GM20431 (cell line): ENCODE measurements around the gene LBX2.

Experiments used
- in situ Hi-C: fragments of 300-500 bp; cut with MseI, MboI; formaldehyde crosslinking; loops from one replicate; pipeline ENCODE4 v1.15.0; 2020; ENCODE audit warnings: low sequenced_read_pairs; ENCODE audit not compliant: unreplicated experiment

Gene LBX2

DNA sequence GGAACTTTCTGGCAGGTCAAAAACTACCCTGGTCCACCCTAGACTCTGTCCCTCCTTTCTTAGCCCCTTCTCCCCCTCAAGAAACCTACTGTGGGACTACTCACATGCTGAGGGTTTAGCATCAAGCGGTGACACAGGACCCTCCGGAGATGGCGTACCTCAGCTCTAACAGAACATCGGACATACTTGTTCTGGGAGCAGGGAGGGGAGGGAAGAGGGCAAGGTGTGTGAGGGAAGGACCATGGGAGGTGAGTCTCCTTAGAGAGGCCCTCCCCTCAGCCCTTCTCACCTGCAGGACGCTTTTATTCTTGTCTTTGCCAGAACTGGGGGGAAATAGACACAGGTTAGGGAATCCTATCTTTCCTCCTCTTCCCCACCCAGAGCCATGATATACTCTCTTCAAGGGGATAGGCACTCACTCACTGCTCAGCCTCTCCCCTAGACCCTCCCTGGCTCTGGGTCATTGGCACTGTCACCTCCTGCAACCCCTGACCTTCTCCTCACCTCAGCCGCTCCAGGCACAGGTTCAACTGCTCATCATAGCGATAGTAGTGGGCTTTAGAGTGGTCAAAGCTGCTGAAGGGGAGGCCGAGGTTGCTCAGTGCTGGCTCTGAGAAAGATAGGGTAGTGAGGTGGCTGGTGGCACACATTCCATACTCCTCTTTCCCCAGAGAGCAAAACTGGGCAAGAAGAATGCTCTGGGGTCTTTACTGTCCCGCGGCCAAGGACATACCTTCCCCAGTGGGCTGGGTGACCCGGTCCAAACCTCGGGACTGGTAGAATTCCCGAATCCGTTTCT, 6.2 kb upstream of the LBX2 start:
- in situ Hi-C loops = no loop called here

DNA sequence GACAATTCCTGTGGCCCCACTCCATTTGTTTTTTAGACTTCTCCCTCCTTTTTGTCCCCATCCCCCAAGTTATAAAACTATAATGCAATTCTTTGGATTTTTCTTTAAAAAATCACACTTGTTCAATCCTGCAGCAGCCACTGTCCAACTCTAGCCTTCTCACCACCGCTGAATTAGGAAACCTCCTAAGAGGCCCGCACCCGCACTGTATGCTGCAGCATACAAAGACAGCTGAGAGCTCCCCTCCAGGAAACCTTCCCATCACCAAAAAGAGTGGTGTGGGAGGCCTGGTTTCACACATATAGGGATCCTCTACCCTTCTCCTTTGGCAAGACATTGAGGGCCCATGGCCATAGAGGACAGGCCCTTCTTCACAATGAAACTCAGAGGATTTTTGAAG, 5.2 kb upstream of the LBX2 start:
- in situ Hi-C loops = no loop called here

DNA sequence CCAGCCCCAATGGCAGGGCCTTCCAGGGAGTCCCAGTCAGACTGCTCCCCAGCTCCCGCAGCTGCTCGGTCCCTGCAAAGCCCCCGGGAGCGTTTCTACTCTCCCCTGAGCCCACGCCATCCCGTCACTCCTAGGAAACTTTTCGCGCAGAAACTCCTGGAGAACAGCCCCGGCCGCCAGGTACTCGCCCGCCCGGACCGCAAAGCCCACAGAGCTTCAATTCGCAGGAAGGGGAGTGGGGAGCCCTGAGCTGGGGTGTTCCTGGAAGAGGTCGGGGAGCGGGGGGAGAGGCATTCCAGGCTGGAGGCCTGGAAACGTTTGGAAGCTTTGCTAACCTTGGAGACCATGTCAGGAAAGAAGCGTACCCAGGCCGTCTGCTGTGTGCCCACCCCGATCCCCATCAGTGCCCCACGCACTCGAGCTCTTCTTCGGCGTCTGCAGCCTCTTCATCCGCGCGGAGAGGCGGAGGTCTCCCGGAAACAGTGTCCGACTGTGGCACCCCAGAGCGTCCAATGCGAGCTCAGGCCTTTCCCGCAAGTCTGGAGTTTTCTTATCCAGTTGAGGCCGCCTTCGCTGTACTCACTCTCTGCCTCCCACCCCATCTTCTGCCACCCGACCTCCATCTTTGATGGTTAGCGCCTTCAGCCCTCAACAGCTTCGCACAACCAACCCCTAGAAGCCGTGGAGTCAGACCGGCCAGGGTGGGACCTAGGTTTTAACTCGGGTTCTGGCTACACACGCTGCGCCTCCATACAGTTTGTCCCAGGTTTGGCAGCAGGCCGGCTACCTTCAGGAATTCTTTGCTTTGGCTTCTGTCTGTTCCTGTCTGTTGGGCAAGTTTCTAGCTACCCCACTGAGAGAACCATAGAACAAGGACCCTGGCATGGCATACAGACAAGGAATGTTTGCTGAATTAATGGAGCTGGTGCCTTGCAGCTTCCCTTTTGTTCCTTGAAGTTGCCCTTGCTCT, 4.4 kb upstream of the LBX2 start:
- in situ Hi-C loops = no loop called here

DNA sequence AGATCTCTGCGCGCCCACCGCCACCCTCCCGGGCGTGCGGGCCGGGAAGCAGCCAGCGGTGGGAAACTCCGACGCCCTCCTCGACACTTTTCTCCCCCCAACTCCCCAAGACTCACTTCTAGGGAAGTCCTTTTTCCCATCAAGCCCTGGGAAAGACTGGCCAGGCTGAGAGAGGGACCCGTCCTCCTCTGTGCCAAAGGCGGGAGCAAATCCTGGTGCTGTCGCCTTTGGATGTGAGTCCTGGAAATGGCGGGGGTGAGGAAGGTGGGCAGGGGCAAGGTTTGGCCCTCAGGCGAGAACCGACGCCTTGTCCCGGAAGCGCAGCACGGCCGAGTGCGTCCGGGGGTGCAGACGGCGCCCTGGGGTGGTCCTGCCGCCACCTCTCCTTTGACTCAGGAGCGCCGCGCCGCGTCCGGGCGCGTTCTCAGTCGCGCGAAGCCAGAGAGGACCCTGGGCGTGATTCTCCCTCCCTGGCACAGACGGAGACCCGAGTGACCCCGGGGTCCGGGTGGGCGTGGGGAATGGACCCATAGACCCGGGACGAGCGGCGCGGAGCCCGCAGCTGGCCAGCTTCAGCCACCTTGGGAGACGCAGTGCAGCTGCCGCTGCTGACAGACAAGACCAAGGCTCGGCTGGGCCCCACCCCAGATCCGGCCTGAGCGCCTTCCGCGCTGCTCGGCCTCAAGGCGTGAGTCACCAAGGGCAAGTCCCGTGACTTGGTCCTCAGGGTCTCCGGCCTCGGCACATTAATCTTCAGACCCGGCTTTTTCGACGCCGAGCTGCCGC, 3.5 kb upstream of the LBX2 start:
- in situ Hi-C loops = no loop called here

DNA sequence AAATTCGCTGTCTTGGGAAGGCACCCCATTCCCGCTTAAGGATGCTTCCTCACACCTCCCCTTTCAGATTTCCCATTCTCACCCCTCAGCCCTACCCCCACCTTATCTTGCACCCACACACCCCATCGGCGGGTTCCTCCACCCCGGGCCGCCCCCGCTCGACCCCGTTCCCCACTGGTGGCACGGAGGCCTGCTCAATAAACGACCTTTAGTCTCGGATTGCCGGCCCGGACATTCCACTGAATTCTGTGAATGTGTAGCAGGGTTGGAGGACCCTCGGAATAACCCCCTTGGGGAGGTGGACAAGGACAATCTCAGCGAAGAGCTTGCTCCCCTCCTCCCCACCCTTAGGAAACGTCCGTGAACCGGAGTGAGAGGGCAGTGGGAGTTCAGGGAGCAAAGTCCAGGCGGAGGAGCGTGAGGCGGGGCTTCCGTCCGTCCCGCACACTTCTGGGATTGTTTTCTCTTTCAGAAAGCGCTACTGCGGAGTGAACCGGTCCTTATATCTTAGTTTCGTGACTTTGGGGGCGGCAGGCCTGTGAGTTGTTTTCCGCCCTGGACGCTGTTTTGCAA, 2.8 kb upstream of the LBX2 start:
- in situ Hi-C loops = no loop called here

DNA sequence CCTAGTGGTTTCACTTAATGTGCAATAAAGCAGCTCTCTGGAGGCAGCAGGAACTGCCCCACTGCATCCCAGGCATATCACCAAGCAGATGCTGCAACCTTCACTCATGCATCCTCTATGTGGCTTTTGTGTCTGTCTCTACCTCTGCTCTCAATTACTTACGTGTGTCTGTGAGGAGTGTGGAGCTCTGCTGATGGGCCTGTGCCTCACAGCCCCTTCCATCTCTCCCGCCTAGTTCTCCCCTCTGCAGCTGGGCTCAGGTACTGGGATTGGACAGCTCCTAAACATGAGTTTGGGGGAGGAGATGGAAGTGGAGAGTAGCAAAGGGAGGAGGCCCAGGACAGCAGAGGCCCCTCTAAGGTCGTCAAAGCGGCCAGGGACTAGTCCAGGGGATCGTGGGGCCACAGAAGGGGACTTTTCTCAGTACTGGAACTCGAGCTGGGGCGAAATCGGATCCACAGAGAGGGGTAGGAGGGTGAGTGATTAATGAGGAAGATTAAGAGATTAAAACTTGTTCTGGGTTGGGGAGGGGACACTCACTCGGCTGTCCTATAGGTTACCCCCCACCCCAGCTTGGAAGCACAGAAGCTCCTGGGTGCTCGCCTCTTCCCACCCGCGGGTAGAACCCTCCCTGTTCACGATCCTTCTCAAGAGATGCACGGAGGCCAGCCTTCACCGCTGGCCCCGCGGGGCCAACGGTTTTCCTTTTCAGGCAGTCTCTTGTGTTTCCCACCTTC, 2.1 kb upstream of the LBX2 start:
- in situ Hi-C loops = no loop called here

DNA sequence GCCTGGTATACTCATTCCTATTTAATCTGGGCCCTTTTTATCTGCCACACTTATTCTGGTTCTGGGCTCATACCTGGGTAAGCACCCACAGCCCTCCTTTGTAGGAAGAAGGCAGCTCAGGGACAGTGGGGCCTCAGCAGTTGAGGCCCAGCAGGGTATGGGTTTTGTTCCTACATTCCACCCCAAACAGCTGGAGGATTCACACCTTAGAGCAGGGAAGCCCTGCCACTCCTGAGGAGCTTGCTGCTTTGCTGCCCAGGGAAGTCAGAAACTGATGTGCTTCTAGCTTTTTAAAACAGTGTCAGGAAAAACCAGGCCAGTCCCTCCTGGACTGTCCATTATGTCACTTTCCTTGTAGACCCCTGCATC, 1.2 kb upstream of the LBX2 start:
- in situ Hi-C loops = no loop called here

DNA sequence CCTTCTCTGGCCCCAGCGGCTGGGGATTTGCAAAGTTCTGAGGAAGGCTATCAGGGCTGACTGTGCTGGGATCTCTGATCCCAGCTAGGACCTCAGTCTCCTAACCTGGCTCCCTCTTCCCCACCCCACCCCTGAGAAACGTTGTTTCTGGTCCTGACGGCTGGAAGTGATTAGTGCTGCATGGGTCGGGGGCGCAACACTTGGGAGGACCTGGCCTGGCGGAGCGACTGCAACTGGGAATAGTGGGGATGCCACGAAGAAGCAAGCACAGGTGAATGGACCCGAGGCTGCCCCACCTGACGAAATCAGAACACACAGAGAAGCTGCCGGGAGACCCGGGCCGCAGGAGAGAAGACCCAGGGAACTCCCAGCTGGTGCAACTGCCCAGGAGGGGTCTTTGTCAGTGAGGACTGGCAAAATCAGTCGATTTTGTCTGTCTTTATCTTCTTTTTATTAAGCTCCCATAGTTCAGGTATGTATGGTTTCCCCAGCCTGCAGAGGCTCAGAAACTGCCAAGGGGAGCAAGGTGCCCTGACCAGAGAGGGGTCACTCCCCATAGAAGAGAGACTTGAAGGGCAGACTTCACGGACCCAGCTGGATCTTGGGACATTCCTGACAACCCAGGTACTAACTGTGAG, 656 bp upstream of the LBX2 start:
- in situ Hi-C loops = loop anchor here (25.0 kb wide), 1 partner anchor 87 kb away; no protein-coding TSS in a partner anchor

DNA sequence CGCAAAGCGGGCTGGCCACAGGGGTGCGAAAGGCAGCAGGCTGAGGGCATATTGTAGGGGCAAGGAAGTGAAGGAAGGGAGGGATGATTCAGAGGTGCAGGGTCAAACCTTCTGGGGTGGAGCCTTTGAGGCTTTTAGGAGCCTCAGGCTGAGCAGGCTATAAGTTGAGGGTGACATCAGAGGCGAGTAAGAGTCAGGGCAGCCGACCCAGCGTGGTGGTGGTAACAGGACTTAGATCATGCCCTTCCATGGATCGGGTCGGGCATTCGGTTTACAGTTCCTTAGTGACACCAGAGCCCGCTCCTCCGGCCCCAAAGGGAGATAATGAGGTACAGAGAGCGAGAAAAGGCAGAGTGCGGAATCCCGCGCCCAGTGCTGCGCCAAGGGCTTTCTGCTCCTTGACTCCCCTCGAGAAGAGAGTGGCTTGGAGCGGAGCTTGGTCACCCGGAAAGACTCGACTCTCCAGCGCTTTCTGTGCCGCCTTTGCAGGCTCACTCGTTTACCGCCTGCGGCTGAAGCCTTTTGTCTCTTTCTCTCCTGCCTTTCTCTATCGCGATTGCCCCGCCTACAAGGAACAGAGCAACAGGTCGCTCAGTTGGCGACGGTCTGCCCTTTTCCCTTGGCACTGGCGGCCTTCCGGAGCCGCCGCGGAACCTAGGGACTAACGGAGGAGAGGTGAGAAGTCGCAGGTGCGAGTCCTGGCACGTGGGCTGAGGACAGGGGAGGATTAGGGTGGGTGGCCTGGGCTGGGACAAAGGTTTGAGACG, 720 bp downstream of the LBX2 start:
- in situ Hi-C loops = loop anchor here (25.0 kb wide), 1 partner anchor 89 kb away; no protein-coding TSS in a partner anchor

DNA sequence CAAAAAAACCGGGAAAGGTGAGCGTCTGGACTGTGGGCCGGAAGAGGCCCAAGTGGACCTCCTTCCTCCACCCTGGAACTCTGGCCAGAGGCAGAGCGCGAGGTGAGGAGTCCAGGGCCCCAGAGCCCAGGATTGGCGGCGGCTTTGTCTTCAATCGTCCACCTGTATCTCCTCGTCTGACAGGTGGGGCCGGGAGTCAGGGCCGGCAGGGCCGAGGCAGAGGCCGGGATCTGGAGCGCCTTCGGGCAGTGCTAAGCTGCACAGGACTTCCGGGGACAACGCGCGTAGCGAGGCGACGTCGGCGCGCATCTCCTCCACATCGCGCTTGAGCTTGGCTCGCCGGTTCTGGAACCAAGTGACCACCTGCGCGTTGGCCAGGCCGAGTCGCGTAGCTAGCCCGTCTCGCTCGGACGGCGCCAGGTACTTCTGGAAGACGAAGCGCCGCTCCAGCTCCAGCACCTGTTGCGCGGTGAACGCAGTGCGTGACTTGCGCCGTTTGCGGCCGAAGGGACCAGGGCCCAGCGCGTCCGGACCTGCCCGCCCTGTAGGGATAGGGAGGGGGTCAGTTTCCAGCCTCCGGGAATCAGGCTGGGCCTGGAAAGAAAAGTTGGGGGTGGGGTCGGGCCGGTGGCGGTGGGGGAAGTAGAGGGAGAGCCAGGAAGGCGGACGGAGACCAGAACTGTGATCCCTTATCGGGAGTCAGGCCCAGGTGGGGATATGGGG, 1.5 kb downstream of the LBX2 start:
- in situ Hi-C loops = loop anchor here (25.0 kb wide), 1 partner anchor 89 kb away; no protein-coding TSS in a partner anchor

DNA sequence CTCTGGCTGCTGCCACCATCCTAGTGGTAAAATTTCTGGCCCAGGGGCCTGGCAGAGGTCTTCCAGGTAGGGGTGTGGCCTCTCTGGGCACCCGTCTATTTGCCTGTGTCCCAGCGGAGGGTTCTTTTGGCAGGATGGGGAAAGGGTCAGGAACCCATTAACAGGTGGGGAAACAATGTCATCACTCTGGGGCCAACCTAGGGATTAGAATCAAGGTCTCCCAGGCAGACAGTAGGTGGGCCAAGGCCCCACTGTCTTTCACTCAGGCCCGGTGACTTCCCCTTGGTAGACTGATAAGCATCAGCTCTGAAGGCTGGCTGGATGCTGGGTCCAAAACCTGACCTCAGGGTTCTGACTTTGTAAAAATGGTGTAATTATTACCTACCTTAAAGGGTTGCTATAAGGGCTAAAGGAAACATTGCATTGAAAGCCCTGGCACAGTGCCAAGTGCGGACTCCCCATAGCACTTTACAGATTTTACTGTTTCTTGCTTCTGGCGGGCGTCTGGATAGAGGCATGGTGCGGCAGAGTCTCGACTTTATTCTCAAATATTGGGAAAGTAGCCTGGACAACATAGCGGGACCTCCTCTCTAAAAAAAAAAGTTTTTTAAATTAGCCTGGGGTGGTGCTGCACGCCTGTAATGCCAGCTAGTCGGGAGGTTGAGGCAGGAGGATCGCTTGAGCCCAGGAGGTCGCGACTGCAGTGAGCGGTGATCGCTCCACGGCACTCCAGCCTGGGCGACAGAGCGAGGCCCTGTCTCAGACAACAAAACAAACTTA, 2.2 kb downstream of the LBX2 start:
- in situ Hi-C loops = loop anchor here (25.0 kb wide), 1 partner anchor 90 kb away; no protein-coding TSS in a partner anchor

DNA sequence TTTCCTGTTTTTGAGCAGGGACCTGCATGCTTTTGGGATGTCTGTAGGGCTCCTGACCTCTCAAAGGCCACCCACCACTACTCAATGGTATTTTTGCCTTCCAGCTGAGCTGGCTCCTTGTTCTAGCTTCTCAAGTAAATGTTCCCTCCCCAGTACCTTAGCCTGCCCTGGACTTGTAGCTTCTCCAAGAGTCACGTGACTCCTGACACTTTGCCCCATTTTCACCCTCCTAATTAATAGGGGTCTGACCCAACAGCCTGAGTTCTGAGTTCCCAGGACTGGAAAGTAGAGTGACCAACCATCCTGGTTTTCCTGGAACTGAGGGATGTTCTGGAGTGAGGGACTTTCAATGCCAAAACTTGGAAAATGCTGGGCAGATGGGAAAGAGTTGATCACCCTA, 4.0 kb downstream of the LBX2 start:
- in situ Hi-C loops = loop anchor here (25.0 kb wide), 1 partner anchor 92 kb away; no protein-coding TSS in a partner anchor

DNA sequence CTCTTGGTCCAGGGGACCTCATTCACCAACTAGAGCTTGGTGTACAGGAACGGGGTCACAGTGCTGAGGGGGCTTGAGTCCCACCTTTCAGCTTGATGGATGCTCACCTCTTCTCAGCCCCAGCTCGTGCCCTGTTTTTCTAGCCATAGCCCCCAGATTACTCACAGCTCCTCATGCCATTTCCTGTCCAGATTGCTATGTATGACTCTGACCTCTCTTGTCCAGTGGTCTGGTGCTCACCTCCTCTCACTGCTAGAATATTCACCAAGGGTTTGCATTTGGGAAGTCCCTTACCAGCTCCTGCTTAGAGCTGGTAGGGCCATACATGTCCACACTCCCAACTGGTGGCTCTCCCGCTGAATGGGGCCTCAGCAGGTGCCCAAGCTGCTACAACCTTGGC, 5.9 kb downstream of the LBX2 start:
- in situ Hi-C loops = loop anchor here (25.0 kb wide), 1 partner anchor 94 kb away; no protein-coding TSS in a partner anchor

DNA sequence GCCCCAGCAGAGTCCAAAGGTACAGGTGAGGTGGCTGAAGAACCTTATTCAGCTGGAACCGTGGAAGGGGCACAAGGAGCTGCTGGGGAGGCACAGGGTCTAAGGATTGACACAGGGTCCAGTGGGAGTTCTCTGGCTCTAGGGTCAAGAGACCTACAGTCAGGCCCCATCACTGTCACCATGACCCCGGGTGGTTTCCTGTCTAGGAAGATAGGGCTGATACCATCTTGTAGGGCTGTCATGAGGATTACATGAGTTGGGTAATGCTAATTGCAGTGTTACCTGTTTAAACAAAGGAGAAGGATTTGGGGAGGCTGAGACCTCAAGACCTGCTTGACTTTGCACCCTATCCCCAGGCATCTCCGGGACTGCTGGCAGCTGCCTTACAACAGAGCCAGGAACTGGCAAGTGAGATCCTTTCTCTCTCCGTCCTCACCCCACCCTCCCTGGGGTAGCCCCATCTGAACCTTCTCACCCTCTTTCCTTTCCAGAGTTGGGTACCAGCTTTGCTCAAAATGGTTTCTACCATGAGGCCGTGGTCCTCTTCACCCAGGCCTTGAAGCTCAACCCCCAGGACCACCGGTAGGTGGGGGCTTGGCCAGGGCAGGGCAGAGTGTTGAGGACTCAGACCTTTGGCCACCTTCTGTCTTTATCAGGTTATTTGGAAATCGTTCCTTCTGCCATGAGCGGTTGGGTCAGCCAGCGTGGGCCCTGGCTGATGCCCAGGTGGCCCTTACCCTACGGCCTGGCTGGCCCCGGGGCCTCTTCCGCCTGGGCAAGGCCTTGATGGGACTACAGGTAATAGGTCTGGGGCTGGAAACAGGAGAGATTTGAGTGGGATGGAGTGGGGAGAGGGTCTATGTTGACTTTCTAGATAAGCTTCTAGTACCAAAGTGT, 7.5 kb downstream of the LBX2 start:
- in situ Hi-C loops = loop anchor here (25.0 kb wide), 1 partner anchor 95 kb away; no protein-coding TSS in a partner anchor

DNA sequence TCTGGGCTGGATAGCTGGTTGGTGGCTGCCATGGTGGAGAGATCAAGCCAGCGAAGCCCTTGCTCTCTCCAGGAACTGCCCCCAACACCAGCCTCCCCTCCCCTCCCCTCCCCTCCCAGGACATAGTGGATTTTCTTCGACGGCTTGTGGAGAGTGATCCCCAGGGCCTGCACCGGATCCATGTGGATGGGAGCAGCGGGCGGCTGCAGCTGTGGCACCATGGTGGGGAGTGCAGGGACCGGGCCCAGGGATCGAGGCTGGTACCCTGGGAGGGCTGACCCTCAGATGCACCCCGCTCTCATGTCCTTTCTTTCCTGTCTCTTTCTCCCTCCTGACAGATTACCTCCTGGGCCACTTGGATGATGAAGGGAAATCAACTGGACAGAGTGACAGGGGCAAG, 9.5 kb downstream of the LBX2 start:
- in situ Hi-C loops = loop anchor here (25.0 kb wide), 1 partner anchor 97 kb away; no protein-coding TSS in a partner anchor
